Hepatocyte (in vitro differentiated cells): Measurements from ENCODE around the gene WHAMM. TPM values are rescaled to one million over a fixed set of nuclear protein-coding genes. Genes with fewer than 3 reads are reported as not detected.

Experiments used
- DNase-seq: peaks from one replicate; pipeline ENCODE4 v3.0.0-alpha.2; 2016; ENCODE audit warnings: low spot score
- H2AFZ ChIP-seq: fragments of 200-600 bp; sonication (generic); 2 replicates; pipeline ENCODE4 v1.6.0; 2016; ENCODE audit warnings: antibody characterized with exemption, mild to moderate bottlenecking
- H3K27ac ChIP-seq: fragments of 200-600 bp; sonication (generic); 2 replicates; pipeline ENCODE4 v1.5.1; 2016; ENCODE audit warnings: mild to moderate bottlenecking
- H3K27me3 ChIP-seq: fragments of 200-600 bp; sonication (generic); 2 replicates; pipeline ENCODE4 v1.6.1; 2016
- H3K36me3 ChIP-seq: fragments of 200-600 bp; sonication (generic); replicated peaks from 2 replicates; pipeline ENCODE4 v1.5.1; 2016; ENCODE audit warnings: low read depth; ENCODE audit not compliant: insufficient read depth
- H3K4me1 ChIP-seq: fragments of 200-600 bp; sonication (generic); 2 replicates; pipeline ENCODE4 v1.5.1; 2016; ENCODE audit warnings: mild to moderate bottlenecking, moderate library complexity; ENCODE audit not compliant: insufficient read depth
- H3K4me2 ChIP-seq: fragments of 200-600 bp; sonication (generic); 2 replicates; pipeline ENCODE4 v1.6.0; 2016
- H3K4me3 ChIP-seq: fragments of 200-600 bp; sonication (generic); 2 replicates; pipeline ENCODE4 v1.5.1; 2016; ENCODE audit warnings: mild to moderate bottlenecking
- H3K79me2 ChIP-seq: fragments of 200-600 bp; sonication (generic); 2 replicates; pipeline ENCODE4 v1.6.0; 2017; ENCODE audit warnings: mild to moderate bottlenecking
- H3K9me2 ChIP-seq: fragments of 200-600 bp; sonication (generic); replicated peaks from 2 replicates; pipeline ENCODE4 v1.6.0; 2017; ENCODE audit warnings: mild to moderate bottlenecking; ENCODE audit not compliant: insufficient read depth
- H3K9me3 ChIP-seq: fragments of 200-600 bp; sonication (generic); 2 replicates; pipeline ENCODE4 v1.5.1; 2016; ENCODE audit warnings: low read depth, mild to moderate bottlenecking
- H4K20me1 ChIP-seq: fragments of 200-600 bp; sonication (generic); 2 replicates; pipeline ENCODE4 v1.6.0; 2016; ENCODE audit warnings: mild to moderate bottlenecking; ENCODE audit not compliant: insufficient read depth, poor library complexity, severe bottlenecking
- CTCF ChIP-seq: fragments of 200-600 bp; sonication (generic); IDR thresholded peaks from 2 replicates; pipeline ENCODE4 v1.5.1; 2016; ENCODE audit warnings: antibody characterized with exemption, mild to moderate bottlenecking; ENCODE audit not compliant: poor library complexity
- EZH2 ChIP-seq: fragments of 200-600 bp; sonication (generic); IDR thresholded peaks from 2 replicates; pipeline ENCODE4 v1.6.1; 2016; ENCODE audit warnings: antibody characterized with exemption, mild to moderate bottlenecking, borderline replicate concordance
- EZH2phosphoT487 ChIP-seq: fragments of 200-600 bp; sonication (generic); IDR thresholded peaks from one replicate; pipeline ENCODE4 v1.6.1; 2018; ENCODE audit warnings: antibody characterized with exemption, mild to moderate bottlenecking, low read depth, moderate library complexity; ENCODE audit not compliant: unreplicated experiment, severe bottlenecking
- WGBS: methylation state at CpG from one replicate; pipeline ENCODE4 v1.1.6; 2016; ENCODE audit warnings: low lambda C conversion rate; ENCODE audit errors: missing lambda C conversion rate; 5-methylcytosine and 5-hydroxymethylcytosine counted together
- polyA plus RNA-seq: library from polyadenylated mRNA; unstranded; fragments of >200 nt; fragmentation: Nextera tagmentation; extraction: Ambion mirVana; gene quantifications from 2 replicates; pipeline ENCODE4 v1.2.1, GENCODE V29; 2016
- total RNA-seq: library from RNA; depleted of rRNA; stranded (reverse); fragments of >200 nt; gene quantifications from 2 replicates; pipeline ENCODE4 v1.2.3, GENCODE V29; 2014

The WHAMM gene
- total and polyA plus RNA-seq, 2 experiments from 2014 or later, result 5.3 to 8.0 TPM

DNA sequence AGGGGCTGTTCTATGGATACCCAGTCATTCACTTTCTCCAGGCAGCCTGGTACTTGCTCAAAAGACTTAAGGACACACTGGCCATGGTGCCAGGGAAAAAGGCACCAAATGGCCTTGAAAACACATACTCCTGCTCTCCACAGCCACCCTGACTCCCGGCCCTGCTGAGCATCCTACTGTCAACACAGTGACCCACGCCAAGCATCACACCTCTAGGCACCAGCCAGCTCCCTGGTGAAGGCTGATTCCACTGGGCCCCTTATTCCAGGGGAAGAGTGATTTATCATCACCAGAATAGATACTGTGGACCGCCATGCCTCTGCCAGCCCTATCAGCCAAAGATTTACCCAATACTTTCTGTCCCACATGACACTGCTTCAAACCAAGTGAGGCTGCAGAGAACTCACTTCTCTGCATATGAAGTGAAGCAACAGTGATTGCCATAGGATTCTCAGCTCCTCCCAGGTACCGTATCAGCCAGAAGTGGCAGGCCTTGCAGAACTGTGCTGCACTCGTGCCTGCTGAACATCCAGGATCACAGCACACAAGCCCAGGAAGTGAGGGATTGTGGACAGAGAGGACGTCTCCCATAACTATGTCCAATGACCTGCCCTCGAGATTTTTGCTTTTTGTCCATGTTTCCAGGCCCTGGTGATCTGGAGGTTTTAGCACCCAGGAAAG, 63.7 kb downstream of the WHAMM start:
- no peak overlapping the region for H3K4me3 ChIP-seq
- H3K9me2 ChIP-seq, result no peaks in the 10 kb centered on the region
- no peaks in the 10 kb centered on the region for H3K79me2 ChIP-seq
- no peak overlapping the region for H3K27ac ChIP-seq
- H4K20me1 ChIP-seq, result no peaks in the 10 kb centered on the region
- H3K36me3 ChIP-seq, result no peaks in the 10 kb centered on the region
- H3K27me3 ChIP-seq, result no peaks in the 10 kb centered on the region
- no peak overlapping the region for H2AFZ ChIP-seq
- no peak overlapping the region for H3K4me2 ChIP-seq
- H3K9me3 ChIP-seq, result no peaks in the 10 kb centered on the region
- WGBS, result 87% methylated on average over 7 of the region's 7 CpGs
- TF ChIP-seq EZH2 (no peak), CTCF (no peak), EZH2phosphoT487 (no peak)
- no peaks in the 10 kb centered on the region for H3K4me1 ChIP-seq
- no peak for DNase-seq

DNA sequence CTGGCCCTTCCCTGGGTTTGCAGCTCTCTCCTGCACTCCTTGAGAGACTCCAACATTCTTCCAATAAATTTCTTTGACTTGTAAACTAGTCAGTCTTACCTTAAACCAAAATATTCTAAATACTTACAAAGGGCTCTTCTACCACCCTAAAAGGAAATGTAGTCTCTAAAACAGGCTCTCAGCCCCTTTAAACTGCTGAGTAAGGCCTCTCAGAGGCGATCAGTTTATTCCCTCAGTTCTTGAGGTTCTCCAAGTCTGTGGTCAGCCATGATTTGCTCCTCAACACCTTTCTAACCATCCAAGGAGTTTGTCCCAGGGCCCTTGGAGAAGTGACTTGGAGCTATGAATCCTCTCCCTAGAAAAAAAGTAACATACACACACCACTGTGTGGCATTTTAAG, 64.8 kb downstream of the WHAMM start:
- TF ChIP-seq CTCF (no peak), EZH2 (no peak), EZH2phosphoT487 (no peak)
- H3K4me2 ChIP-seq, result no peak overlapping the region
- H3K9me2 ChIP-seq, result no peaks in the 10 kb centered on the region
- H3K4me3 ChIP-seq, result no peak overlapping the region
- H2AFZ ChIP-seq, result no peak overlapping the region
- H3K79me2 ChIP-seq, result no peaks in the 10 kb centered on the region
- H3K4me1 ChIP-seq, result no peaks in the 10 kb centered on the region
- H3K36me3 ChIP-seq, result no peaks in the 10 kb centered on the region
- no peaks in the 10 kb centered on the region for H4K20me1 ChIP-seq
- DNase-seq, result no peak
- 94% methylated on average over 1 of the region's 1 CpG for WGBS
- no peaks in the 10 kb centered on the region for H3K9me3 ChIP-seq
- H3K27me3 ChIP-seq, result no peaks in the 10 kb centered on the region
- no peak overlapping the region for H3K27ac ChIP-seq

DNA sequence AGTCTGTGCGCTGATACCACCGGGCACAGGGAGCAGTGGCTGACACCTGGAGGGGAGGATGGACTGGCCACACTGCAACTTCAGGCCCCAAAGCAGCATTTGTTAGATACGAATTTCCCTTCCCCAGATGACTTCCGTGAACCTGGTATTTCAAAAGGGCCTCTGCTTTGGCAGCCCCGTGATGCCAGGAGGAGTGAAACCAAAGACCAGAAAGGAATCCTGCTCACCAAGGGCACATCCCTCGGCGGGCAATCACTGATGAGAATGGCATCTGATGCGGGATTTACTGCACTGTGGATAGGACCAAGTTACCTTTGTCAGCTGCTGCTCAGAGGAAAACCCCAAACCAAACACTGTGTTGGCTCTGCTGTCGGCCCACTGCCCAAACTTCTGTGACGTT, 65.5 kb downstream of the WHAMM start:
- Histone ChIP-seq H2AFZ (no peak overlapping the region), H3K9me3 (no peaks in the 10 kb centered on the region), H4K20me1 (no peaks in the 10 kb centered on the region), H3K4me1 (no peaks in the 10 kb centered on the region), H3K9me2 (no peaks in the 10 kb centered on the region), H3K27ac (no peak overlapping the region), H3K4me3 (no peak overlapping the region), H3K36me3 (no peaks in the 10 kb centered on the region), H3K79me2 (no peaks in the 10 kb centered on the region), H3K4me2 (no peak overlapping the region), H3K27me3 (no peaks in the 10 kb centered on the region)
- DNase-seq, result no peak
- TF ChIP-seq EZH2 (no peak), CTCF (no peak), EZH2phosphoT487 (no peak)
- 96% methylated on average over 10 of the region's 10 CpGs for WGBS
